Liver (tissue), 3 donors: ENCODE measurements around the gene TRIM46.

ENCODE experiments used
- JUND ChIP-seq, 2 donors: IDR thresholded peaks; 2 replicates each; pipeline ENCODE4 v1.6.1; 2016; ENCODE audit warnings: antibody characterized with exemption in 2 of 2
- RAD21 ChIP-seq, 2 donors: IDR thresholded peaks; 2 replicates each; pipeline ENCODE4 v1.6.1; 2016; ENCODE audit warnings: antibody characterized with exemption in 2 of 2, mild to moderate bottlenecking in 2 of 2
- RXRA ChIP-seq, 2 donors: IDR thresholded peaks; 2 replicates each; pipeline ENCODE4 v1.6.1; 2017 to 2018; ENCODE audit warnings: antibody characterized with exemption in 2 of 2, mild to moderate bottlenecking in 1 of 2
- TAF1 ChIP-seq: conservative IDR thresholded peaks from 2 replicates; pipeline ENCODE4 v1.6.1; 2016; ENCODE audit warnings: antibody characterized with exemption, mild to moderate bottlenecking
- TF ChIP-seq, protein P1 (sequence below): fragments of 150-350 bp; IDR thresholded peaks from 2 replicates; pipeline ENCODE4 v1.5.1; 2017; ENCODE audit warnings: improper control_type of control experiment, low read depth, low read length; ENCODE audit not compliant: missing input control
- TF ChIP-seq, protein P2 (sequence below): IDR thresholded peaks from 2 replicates; pipeline ENCODE4 v1.6.1; 2016; ENCODE audit warnings: antibody characterized with exemption
- TF ChIP-seq, protein P3 (sequence below): IDR thresholded peaks from 2 replicates; pipeline ENCODE4 v1.6.1; 2016; ENCODE audit warnings: antibody characterized with exemption, mild to moderate bottlenecking
- donor health status: healthy.
- donor health status: healthy.

DNA sequence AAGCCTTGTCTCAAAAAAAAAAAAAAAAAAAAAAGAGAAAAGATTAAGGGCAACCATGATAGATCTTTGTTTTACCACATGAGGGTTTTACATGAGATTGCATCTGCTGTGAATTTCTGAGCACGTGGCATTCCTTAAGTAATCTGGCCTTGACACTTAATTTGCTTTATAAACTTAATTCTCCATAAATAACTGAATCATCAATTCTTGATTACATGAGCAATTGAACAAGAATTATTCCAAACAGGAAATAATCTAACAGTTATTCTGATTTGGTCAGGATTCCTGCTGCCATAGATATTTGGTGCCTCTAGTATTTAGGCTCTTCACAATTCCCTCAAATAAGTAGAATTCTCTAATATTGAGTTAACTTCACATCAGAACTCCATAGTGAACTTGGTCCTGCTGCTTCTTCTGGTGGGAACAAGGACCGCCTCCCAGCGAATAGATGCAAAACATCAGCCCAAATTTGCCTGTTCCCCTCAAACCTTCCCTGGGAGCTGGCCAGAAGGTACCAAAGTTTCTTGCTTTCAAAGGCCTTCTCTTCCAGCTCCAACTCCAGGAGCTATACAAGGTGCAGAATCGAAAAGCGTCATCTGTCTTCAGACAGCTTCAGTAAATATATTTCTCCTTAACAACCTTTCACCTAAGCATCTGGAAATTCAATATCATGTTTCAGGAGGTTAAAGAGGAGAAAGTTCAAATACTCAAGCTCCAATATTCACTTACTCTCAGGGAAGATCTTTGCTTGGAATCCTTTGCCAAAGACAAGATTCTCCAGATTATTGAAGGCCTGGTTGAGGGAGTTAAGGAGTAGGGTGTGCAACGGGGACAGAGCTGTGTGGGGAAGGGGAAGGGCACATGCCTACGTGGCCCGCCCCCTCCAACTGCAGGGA lies 1.6 kb upstream of the TRIM46 start:
- TF ChIP-seq JUND (IDR thresholded peaks at IDR 0.05) (no peak), TAF1 (no peak), RAD21 (IDR thresholded peaks at IDR 0.05) (no peak), RXRA (IDR thresholded peaks at IDR 0.05) (no peak)
- TF ChIP-seq, protein P1, sequence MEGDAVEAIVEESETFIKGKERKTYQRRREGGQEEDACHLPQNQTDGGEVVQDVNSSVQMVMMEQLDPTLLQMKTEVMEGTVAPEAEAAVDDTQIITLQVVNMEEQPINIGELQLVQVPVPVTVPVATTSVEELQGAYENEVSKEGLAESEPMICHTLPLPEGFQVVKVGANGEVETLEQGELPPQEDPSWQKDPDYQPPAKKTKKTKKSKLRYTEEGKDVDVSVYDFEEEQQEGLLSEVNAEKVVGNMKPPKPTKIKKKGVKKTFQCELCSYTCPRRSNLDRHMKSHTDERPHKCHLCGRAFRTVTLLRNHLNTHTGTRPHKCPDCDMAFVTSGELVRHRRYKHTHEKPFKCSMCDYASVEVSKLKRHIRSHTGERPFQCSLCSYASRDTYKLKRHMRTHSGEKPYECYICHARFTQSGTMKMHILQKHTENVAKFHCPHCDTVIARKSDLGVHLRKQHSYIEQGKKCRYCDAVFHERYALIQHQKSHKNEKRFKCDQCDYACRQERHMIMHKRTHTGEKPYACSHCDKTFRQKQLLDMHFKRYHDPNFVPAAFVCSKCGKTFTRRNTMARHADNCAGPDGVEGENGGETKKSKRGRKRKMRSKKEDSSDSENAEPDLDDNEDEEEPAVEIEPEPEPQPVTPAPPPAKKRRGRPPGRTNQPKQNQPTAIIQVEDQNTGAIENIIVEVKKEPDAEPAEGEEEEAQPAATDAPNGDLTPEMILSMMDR: no peak
- TF ChIP-seq, protein P2, sequence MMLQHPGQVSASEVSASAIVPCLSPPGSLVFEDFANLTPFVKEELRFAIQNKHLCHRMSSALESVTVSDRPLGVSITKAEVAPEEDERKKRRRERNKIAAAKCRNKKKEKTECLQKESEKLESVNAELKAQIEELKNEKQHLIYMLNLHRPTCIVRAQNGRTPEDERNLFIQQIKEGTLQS: no peak
- TF ChIP-seq, protein P3, sequence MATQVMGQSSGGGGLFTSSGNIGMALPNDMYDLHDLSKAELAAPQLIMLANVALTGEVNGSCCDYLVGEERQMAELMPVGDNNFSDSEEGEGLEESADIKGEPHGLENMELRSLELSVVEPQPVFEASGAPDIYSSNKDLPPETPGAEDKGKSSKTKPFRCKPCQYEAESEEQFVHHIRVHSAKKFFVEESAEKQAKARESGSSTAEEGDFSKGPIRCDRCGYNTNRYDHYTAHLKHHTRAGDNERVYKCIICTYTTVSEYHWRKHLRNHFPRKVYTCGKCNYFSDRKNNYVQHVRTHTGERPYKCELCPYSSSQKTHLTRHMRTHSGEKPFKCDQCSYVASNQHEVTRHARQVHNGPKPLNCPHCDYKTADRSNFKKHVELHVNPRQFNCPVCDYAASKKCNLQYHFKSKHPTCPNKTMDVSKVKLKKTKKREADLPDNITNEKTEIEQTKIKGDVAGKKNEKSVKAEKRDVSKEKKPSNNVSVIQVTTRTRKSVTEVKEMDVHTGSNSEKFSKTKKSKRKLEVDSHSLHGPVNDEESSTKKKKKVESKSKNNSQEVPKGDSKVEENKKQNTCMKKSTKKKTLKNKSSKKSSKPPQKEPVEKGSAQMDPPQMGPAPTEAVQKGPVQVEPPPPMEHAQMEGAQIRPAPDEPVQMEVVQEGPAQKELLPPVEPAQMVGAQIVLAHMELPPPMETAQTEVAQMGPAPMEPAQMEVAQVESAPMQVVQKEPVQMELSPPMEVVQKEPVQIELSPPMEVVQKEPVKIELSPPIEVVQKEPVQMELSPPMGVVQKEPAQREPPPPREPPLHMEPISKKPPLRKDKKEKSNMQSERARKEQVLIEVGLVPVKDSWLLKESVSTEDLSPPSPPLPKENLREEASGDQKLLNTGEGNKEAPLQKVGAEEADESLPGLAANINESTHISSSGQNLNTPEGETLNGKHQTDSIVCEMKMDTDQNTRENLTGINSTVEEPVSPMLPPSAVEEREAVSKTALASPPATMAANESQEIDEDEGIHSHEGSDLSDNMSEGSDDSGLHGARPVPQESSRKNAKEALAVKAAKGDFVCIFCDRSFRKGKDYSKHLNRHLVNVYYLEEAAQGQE: no peak
